Stimulated activated CD4-positive, alpha-beta T cell treated with anti-CD3 and anti-CD28 coated beads, Interleukin-1b, Interleukin-23, amount 100 ng/mL, for 1 hour (primary cell): ENCODE results near the gene VPS13D.

Experiments used
- DNase-seq, 2 donors: peaks; one replicate each; pipeline ENCODE4 v3.0.0-alpha.2; 2020; ENCODE audit warnings: low read depth in 2 of 2

VPS13D gene

GRCh38 chr1:12539705-12540579, 310.1 kb downstream of the VPS13D start:
- no peak for DNase-seq

- DNase-seq = no peak
These were observed 310.9 kb downstream of the VPS13D start for GRCh38 chr1:12540580-12541273.

GRCh38 chr1:12541274-12542137, 311.7 kb downstream of the VPS13D start:
- no peak for DNase-seq

- no peak for DNase-seq
These were observed 312.3 kb downstream of the VPS13D start for GRCh38 chr1:12542138-12542465.

- DNase-seq = no peak
These were observed 313.1 kb downstream of the VPS13D start for GRCh38 chr1:12542616-12543592.

- DNase-seq = no peak
These were observed 313.9 kb downstream of the VPS13D start for GRCh38 chr1:12543740-12544154.

GRCh38 chr1:12544357-12544756, 314.5 kb downstream of the VPS13D start:
- DNase-seq = no peak

GRCh38 chr1:12544992-12545391, 315.2 kb downstream of the VPS13D start:
- DNase-seq = no peak

GRCh38 chr1:12546771-12547585, 317.1 kb downstream of the VPS13D start:
- DNase-seq = no peak

GRCh38 chr1:12547586-12548225, 317.9 kb downstream of the VPS13D start:
- DNase-seq = no peak

- DNase-seq = no peak
These were observed 318.6 kb downstream of the VPS13D start for GRCh38 chr1:12548279-12548972.

- DNase-seq = no peak
These were observed 319.2 kb downstream of the VPS13D start for GRCh38 chr1:12548973-12549459.

- no peak for DNase-seq
These were observed 319.9 kb downstream of the VPS13D start for GRCh38 chr1:12549460-12550349.

GRCh38 chr1:12551584-12551983, 321.8 kb downstream of the VPS13D start:
- DNase-seq = no peak

- no peak for DNase-seq
These were observed 322.5 kb downstream of the VPS13D start for GRCh38 chr1:12552111-12552888.

- no peak for DNase-seq
These were observed 323.4 kb downstream of the VPS13D start for GRCh38 chr1:12552951-12553921.
